Muscle of back (tissue), 11 donors: ENCODE data around the gene PRR30. TPM values are rescaled to one million over a fixed set of nuclear protein-coding genes. Genes with fewer than 3 reads are reported as not detected.

Experiments
- DNase-seq, 3 donors: peaks; one replicate each; pipeline versions ENCODE4 v3.0.0 to v3.0.0-alpha.2; 2013
- polyA plus RNA-seq, 10 donors: library from polyadenylated mRNA; unstranded; fragments of 120-200 nt; gene quantifications; one replicate each; pipeline ENCODE4 v1.2.1, GENCODE V29; 2013; ENCODE audit not compliant: insufficient read length in 10 of 10

The PRR30 gene
- polyA plus RNA-seq, 10 donors: not detected

DNA sequence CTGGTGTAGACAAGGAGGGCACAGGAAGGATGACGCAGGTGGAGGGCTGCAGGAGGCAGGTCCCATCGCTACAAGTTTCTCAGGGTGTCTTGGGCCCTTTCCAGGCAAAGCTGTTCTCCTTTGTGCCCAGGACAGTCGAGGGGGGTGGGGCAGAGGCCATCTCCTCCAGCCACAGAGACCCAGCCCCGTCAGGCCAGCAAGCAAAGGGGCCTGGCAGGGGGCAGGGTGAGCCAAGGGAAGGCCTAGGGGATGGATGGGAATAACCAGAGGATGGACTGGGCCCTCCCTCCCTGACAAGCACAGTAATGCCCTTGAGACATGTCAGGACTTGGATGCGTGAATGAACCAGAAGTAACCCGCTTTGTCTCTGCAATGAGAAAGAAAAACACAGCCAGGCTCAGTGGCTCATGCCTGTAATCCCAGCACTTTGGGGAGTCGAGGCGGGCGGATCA lies 15.9 kb upstream of the PRR30 start:
- DNase-seq: peak in 1 of 3 donors; percentile 7

DNA sequence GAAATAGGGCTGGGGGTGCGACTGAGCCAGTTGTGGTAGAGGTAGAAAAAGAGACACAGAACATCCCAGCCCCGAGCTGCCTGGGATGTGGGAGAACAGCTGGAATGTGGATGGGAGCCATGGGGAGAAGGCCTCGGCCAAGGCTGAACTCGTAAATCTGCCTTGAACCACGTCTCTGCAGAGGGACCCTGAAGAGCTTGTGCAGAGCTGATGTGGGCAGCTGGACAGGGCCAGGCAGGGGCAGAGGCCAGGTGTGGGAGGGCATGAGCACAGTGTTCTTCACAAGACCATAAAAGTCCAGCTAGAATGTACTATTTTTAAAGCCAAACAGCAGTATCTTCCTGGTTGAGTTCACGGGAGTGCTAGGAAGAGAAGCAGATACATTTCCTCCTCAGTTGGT lies 15.3 kb upstream of the PRR30 start:
- DNase-seq: peak in 1 of 3 donors; percentile 46

DNA sequence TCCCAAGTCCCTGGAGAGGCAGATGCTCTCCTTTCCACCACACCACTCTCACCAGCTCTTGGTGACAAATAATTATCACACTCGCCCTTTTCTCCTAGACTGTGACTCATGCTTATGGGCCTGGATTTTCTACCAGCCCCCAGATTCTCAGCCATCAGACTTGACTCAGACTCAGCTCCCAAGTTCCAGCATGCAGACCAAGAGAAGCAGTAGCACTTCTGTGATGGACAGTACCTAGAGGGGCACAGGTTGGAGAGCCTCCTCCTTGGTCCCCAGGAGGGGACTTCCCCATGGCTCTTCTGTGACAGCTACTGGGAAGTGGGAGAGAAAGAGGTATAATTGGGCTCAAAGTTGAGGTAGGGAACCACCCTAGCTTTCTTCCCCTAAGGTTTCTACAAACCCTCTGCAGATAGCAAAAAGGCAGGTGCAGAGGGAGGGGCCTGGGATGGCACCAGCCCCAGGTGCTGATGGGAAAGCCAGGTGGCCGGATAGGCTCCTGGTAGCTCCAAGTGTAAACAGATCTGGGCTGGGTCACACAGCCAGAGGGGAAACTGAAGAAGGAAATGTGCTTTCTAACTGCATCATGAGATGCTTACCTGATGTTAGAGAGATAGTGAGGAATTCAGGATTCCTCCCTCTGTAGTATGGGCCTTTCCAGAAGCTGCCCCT lies 13.7 kb upstream of the PRR30 start:
- no peak for DNase-seq

DNA sequence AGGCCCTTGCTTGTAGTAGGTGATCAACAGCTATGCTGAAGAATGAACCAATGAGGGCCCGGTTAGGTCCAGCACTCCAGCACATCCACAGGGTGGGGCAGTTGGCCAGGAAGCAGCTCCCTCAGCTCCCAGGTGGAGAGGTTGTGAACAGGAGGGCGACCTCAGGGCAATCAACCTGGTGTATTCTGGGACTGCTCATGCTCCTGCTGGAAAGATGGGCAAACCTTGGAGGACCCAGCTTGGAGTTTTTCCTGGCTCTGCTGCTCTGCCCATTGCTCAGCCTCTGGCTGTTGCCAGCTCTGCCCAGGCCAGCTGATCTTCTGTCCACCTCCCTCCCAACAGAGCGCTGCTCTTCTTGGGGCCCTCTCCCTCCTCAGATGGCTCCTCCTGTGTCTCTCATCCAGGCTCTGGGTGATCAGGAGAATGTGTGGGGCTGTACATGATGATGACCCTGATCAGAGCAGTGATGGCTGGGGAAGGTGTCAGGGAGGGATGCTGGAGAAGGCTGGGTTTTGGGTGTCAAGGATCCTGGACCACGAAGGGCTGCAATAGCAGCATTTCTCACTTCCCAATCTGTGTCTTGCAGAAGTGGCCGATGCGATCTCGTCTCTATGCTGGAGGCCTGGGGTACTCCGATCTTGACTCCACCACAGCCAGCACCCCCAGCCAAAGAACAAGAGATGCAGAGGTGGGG lies 13.0 kb upstream of the PRR30 start:
- no peak for DNase-seq

DNA sequence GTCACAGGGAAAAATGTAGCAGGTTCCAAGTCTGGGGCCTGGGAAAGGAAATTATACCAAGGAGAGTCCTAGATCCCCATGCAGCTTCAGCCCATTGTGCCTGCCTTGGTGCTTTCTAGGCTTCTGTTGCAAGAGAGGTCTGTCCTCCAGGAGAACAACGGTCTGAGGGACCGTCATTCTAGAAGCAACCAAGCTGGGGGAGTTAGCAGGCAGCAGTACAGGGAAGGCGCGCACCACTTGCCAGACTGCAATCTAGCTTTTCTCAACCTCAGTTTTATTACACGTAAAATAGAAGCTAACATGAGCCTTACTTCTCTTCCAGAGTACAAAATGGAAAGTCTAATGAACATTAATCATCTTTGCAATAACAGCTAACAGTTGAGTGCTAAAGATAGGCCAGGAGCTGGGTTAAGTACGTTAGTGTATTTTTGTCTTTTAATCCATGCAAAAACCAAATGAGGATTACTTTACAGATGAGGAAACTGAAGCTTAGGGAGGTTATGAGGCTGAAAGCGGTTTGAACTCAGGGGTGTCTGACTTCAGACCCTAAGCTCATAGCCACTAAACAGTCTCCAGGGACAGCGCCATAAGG lies 11.5 kb upstream of the PRR30 start:
- no peak for DNase-seq

DNA sequence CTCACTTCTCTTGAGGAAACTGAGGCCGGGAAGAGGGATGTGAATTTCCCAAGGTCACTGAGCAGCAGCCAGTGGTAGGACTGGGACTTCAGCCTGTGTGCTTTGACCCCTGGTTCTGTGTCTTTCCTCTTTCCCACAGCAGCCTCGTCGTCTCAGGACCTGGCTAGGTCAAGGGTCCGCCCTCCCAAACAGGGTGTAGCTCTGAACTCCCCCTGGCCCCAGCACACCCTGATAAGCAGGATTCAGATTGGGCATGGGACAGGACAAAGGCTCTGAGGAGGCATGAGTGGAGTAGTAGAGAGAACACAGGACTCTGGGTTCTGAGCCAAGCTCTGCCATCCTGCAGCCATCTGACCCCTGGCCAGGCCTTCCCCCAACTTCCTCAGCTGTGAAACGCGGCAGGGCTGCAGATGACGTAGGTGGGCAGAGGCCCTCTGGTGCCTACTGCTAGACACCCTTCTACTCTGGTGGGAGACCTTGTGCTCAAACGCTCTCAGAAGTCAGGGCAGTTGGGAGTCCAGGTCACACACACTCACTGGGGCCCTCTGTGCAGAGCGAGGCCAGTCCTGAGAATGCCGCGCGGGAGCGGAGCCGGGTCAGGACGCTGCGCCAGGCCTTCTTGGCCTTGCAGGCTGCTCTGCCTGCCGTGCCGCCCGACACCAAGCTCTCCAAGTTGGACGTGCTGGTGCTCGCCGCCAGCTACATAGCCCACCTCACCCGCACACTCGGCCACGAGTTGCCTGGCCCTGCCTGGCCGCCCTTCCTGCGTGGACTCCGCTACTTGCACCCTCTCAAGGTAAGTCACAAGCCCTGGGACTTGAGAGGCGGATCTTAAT lies 10.6 kb upstream of the PRR30 start:
- no peak for DNase-seq

DNA sequence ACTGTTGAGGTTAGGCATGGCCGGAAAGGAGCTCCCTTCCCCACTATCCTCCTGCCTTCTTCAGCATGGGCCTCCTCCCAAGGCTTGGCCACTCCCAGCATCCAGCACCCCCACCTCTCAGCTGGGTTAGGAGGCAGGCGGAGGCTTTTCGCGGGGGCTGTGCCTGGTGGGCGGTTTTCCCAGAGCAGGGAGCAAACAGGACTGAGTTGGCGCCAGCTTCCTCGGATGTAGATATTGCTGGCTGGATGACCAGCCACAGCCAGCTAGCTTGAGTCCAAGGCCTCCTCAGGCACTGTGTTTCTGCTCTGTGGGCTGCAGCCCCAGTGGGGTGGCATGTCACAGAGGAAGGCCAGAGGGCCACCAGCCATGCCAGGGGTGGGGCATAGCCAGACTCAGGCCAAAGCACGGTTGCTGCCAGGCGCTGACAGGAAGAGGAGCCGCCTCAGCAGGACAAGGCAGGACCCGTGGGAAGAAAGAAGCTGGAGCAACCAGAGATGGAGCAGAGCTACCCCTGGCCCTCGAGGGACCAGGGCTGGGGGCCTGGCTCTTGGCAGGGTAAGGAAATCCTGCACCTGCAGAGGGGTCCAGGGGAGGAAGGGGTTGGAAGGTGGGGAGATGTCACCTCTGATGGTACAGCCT lies 9.7 kb upstream of the PRR30 start, which contains the start of gene TCF23:
Gene TCF23, plus strand, starts transcription at position 204 of the 639 bp plus-strand sequence. Its CDS starts 130 bp downstream, at position 334.
- peak in 1 of 3 donors; percentile 44 for DNase-seq

DNA sequence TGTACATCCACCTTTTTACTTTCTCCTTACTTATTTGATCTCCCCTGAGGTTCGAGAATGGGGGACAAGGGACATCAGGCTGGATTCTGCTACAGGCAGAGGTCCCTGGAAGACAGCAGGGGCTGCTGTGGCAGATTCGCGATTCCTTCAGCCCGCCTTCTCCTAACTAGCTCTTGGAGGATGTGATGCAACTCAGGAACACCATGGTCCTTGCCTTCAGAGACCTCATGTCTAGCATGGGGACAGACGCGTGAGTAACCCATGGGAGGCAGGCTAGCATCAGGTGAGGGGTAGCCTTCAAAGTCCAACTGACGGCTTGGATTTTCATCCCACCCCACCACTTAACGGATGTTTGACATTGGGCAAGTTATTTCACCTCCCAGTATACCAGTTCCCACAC lies 8.7 kb upstream of the PRR30 start:
- no peak for DNase-seq

DNA sequence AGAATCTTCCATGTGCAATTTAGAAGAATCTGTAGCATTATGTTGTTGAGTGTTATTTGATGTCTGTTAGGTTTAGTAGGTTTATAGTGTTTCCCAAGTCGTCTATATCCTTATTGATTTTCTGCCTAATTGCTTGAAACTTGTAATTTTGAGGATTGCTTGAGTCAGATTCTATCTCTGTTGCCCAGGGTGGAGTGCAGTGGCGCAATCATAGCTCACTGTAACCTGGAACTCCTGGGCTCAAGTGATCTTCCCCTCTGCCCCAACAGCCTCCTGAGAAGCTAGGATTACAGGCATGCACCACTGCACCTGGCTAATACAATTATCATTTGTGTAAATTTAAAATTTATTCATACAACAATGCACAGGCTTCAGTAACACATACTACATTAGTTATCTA lies 6.5 kb upstream of the PRR30 start:
- DNase-seq: no peak

DNA sequence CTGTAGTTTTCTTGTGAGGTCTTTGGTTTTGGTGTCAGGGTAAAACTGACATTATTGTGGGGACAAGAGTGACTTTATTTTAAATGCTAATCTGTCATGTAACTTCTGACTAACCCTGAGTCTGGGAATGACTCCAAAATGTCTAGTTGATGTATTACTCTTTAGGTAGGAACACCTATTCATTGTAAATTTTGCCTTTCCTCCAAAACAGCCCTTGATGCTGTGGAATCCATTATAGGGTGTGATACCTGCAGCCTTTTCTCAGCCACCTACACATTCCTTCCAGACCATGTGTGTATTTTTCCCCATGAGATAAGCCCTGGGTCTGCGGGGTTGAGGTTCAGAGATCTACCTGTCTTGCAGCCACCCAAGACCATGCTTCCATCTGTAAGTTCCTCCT lies 4.1 kb upstream of the PRR30 start:
- no peak for DNase-seq

DNA sequence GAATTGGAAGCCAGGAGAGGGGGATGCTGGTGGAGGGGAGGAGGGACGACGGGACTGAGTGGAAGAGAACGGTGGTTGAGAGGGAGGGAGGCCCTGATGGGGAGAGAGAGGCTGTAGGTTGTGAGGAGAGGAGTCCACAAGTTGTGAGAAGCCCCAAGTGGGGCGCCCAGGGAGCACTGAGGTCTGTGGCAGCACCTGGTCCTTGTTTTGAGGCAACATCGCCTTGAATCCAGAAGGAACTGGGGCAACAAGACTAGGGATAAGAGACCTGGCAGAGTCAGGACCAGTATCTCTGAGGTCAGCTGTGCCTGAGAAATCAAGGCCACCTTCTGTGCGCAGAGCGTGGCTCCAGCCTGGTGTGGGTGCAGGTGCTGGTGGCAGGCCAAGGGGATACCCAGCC lies 1.1 kb downstream of the PRR30 start:
- no peak for DNase-seq

DNA sequence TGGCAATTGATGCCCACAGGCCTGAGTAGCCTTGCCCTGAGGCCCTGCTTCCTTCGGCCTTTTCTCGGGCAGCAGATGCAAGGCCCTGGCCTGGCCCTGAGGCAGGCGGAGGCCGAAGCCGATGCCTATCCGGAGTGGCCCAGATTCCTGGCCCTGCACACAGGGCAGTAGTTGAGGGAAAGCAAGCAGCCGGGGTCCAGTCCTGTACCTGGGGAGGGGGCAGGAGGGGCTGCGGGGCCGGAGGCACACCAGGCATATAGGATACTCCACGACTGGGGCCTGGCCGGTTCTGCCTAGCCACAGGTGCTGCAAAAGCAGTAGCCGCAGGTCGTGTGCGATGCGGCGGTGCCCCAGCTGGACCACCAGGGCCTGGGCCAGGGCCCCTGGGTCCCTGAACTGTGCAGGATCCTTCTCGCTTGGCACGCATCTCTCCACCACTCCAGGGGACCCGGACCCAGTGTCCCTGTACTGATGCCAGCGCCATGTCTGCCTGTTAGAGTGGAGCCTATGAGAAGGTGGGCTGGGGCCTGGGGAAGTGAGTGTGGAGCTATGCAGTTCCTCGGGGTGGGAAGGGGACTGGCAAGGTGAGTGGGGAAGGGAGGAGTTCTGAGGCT lies 1.8 kb downstream of the PRR30 start:
- no peak for DNase-seq

DNA sequence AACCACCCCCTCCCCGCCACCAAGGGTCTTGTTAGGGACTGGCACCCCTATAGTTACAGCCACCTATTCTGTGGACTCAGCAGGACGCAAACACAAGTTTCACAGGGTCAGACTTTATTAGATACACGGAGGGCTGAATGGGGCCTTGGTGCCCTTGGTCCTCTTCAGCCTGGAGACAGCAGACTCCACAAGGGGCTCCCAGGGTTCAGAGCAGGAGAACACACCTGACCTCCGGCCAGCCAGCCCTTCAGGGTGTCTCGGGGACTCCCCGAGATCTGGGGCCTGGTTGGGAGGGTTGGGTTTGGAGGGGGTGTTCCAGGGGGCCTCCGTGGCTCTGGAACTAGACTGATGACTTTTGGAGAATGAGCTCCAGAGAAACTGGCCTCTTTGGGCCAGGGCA lies 2.5 kb downstream of the PRR30 start:
- DNase-seq: no peak

DNA sequence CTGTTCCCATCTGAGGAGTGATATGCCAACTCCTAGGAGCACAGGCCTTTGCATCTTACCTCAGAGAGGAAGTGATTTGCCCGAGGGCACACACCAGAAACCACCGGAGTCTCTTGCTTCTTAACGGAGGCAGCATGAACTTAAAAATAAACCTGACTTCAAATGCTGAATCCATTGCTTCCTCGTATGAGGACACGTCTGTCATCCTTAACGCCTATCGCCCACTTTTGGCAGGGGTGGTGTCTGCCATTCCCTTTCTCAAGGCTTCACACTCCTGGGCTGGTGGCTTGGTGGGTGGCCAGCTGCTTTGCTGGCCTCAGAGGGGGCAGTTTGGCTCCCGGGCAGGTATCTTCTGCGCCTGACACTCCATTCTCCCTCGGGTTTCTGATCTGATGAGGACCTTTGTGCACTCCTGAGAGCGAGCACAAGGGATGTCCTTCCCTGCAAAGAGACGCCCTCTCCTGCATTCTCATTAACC lies 3.7 kb downstream of the PRR30 start:
- no peak for DNase-seq

DNA sequence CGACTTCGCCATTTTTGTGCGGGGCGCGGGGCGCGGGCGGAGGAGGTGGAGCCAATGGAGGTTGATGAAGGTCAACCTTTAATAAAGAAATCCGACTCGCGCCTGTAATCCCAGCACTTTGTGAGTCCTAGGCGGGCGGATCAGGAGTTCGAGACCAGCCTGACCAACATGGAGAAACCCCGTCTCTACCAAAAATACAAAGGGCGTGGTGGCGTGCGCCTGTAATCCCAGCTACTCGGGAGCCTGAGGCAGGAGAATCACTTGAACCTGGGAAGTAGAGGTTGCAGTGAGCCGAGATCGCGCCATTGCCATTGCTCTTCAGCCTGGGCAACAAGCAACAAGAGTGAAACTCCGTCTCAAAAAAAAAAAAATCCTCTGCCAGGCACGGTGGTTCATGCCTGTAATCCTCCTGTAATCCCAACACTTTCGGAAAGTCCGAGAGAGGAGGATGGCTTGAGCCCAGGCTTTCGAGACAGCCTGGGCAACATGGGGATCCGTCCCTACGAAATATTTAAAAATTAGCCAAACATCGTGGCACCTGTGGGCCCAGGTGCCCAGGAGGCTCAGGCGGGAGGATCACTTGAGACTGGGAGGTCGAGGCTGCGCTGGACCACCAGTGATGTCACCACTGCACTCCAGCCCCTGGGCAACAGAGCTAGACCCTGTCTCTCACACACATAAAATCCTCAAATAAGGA lies 4.3 kb downstream of the PRR30 start:
- no peak for DNase-seq

DNA sequence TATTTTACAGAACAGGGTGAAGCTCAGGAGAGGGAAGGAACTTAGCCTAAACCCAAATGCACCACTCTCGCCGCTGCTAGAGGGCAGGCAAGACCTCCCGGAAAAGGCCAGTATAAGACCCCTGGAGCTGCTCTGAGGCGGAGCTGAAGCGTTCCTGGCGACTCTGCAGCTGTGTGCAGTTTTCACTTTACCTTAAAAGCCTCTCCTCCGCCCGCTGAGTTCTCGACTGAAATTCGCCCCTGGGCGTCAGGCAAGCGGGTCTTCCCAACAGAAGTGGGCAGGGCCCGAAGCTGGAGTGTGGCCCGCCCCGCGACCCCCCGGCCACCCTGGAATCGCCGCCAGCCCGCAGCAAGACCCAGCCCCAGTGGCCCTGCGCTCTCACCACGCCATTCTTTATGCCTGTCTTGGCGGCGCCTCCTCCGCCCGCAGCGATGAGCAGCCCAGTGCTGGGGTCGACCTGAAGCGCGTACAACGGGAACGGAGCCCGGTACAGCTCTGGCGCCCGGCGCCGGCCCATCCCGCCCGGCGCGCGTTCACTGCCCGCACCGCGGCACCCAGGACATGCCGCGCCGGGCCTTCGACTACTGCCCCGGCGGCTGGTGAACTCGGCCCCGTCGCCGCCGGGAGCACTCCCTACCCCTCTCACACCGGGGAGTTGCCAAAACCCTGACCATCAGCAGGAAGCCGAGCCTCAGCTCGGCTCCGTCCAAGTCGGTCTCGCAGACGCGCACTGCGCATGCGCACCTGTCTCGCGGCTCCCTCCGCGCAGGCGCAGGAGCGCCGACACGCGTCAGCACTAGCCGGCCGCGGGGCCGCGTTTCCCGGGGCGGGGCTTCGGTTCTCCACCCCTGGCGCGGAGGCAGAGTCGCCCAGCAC lies 5.1 kb downstream of the PRR30 start, which contains the start of gene PREB:
Gene PREB, minus strand, starts transcription at position 732 of the 876 bp plus-strand sequence. Its CDS starts 215 bp downstream, at position 517.
- peak; percentile 96 to 99 (median 98) for DNase-seq

DNA sequence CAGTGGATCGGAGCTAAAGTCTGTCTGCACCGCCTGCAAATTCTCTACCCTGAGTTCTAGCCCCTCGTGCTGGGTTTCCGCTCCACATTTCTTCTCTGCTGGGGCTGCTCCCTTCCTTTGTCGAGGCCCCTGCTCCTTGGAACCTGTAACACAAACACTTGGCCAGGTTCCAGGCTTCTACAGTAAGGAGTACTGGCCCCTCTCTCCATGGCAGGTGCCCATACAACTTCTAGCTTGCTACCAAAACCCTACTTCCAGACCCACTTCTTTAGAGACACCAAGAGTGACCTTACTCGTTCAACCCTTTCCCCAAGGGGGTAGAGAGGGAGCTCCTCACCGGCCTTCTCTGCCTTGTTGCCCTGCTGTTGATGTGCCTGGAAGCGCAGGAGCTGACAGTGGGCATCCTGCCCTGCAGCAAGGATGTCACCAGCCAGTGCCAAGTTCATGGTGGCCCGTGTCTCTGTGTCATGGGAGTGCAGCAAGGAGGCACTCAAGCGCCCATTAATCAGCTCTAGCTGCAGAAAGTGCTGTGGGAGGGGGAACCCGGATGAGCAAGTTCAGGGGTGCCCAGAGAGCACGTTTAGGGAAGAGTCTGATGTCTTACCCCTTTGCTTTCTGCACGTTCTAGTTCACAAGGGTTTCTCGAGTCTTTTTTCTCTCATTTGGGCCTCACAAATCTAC lies 5.9 kb downstream of the PRR30 start:
- no peak for DNase-seq

DNA sequence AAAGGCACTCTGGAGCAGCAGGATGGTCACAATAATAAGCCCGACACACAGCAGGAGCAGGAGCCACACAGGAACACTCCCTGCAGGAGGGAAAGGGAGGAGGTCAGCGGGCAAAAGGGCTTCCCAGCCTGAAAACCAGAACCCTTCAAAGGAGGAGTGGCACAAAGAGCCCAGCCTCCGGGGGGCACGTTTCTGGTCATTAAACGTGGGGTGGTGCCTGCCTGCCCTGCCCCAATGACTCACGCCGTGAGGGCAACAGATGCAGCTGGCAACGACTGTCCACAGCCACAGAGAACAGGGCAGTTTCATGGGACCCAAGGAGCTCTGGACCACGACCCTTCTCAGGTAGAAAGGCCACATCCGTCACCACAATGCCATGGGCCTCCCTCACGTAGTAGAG lies 7.8 kb downstream of the PRR30 start:
- no peak for DNase-seq

DNA sequence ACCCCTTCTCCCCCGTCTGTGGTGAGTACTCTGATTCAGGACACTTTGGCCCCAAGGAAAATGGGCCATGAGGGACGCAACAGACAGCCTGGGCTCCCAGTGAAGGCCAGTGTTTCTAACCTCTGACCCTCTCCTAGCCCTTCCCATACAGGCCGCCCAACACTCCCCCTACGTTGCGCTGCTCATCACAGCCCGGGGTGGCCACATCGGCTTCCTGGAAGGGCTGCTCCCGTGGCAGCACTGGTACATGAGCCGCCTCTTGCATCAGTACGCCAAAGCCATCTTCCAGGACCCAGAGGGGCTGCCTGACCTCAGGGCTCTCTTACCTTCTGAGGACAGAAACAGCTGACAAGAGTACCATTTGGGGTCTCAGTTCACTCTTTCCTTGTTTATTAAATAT lies 8.8 kb downstream of the PRR30 start:
- no peak for DNase-seq
